Epithelial cell of proximal tubule (primary cell): ENCODE data around the gene KIAA1328. TPM values are rescaled to one million over a fixed set of nuclear protein-coding genes. Genes with fewer than 3 reads are reported as not detected.
"Not testable (repeated sequence)": the region's sequence is repeated elsewhere in the genome, so short reads cannot be mapped to it uniquely, and the experiment has no call there.

Source experiments
- DNase-seq: peaks from one replicate; pipeline ENCODE4 v3.0.0-alpha.2; 2011; ENCODE audit warnings: low read depth
- H3K4me3 ChIP-seq: 2 replicates; pipeline ENCODE4 v1.5.1; 2011; ENCODE audit warnings: low read depth, mild to moderate bottlenecking, low read length
- total RNA-seq: library from RNA; depleted of rRNA; stranded (reverse); fragments of >200 nt; gene quantifications from 2 replicates; pipeline ENCODE4 v1.2.3, GENCODE V29; 2015
- TF ChIP-seq, protein P1 (sequence below): conservative IDR thresholded peaks from 2 replicates; pipeline ENCODE4 v1.5.1; 2012; ENCODE audit warnings: low read depth, mild to moderate bottlenecking, low read length

KIAA1328 gene
- total RNA-seq, 1 donor from 2014 or later: 8.2 TPM

DNA sequence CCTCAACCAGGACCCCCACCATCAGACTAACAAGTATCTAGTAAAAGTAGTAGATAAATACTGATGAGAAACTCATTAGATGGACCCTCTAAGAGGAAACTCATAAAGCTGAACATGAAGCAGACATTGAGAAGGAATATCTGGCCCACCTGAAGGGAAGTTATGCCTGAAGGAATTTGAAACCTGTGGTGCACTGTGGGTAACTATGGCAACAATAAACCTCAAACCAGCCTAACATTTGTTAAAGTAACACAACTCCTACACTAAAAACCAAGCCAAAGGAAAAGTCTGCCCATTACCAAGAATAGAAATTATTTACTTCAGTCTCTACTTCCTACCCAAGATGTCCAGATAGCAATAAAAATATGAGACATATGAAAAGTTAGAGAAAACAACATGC, 43.4 kb downstream of the KIAA1328 start:
- TF ChIP-seq, protein P1, sequence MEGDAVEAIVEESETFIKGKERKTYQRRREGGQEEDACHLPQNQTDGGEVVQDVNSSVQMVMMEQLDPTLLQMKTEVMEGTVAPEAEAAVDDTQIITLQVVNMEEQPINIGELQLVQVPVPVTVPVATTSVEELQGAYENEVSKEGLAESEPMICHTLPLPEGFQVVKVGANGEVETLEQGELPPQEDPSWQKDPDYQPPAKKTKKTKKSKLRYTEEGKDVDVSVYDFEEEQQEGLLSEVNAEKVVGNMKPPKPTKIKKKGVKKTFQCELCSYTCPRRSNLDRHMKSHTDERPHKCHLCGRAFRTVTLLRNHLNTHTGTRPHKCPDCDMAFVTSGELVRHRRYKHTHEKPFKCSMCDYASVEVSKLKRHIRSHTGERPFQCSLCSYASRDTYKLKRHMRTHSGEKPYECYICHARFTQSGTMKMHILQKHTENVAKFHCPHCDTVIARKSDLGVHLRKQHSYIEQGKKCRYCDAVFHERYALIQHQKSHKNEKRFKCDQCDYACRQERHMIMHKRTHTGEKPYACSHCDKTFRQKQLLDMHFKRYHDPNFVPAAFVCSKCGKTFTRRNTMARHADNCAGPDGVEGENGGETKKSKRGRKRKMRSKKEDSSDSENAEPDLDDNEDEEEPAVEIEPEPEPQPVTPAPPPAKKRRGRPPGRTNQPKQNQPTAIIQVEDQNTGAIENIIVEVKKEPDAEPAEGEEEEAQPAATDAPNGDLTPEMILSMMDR: no peak
- no peak overlapping the region for H3K4me3 ChIP-seq
- DNase-seq: no peak

- not testable (repeated sequence) for DNase-seq, H3K4me3 ChIP-seq
Measured at GRCh38 chr18:36873826-36874225, 44.9 kb downstream of the KIAA1328 start.

GRCh38 chr18:36879796-36880195, 50.9 kb downstream of the KIAA1328 start:
- not testable (repeated sequence) for DNase-seq, H3K4me3 ChIP-seq

GRCh38 chr18:36885981-36886380, 57.1 kb downstream of the KIAA1328 start:
- no peak overlapping the region for H3K4me3 ChIP-seq
- no peak for DNase-seq
- TF ChIP-seq, protein P1: no peak

DNA sequence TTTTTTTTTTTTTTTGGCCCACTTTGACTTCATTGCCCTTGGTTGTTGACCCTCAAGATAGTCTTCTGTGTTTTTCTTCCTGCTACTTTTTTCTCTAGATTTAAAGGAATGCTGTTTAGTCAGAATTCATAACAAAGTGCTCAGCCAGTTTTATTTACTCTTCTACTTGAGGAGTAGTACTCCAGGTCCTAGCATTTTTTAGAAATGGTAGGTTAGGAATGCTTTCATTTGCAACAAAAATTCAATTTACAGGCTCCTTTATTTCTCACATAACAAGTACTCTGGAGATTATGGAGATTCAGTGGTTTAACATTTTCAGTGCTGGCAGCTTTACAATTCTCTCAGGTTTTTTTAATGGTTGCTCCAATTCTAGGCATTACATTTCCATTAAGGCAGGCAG, 58.2 kb downstream of the KIAA1328 start:
- no peak for DNase-seq
- no peak overlapping the region for H3K4me3 ChIP-seq
- TF ChIP-seq, protein P1: no peak

- DNase-seq: no peak
- no peak overlapping the region for H3K4me3 ChIP-seq
- TF ChIP-seq, protein P1: no peak
Measured at GRCh38 chr18:36887864-36888263, 58.9 kb downstream of the KIAA1328 start.

DNA sequence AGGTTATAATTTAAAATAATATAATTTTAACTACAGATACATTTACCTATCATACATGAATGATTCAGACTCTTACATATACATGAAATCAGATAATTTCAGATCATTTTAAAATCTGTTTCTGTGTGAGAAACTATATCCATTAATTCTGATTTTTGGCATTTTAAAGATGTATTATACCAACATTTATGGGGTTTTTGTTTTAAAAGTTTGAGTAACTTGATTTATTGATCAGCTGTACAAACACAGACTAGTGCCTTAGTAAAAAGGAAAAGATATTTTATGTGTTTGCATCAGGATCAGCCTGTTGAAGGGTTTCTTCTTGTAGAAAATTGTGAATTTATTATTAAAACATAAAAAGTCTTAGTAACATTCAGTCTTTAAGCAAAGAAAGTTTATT, 59.9 kb downstream of the KIAA1328 start:
- no peak for DNase-seq
- TF ChIP-seq, protein P1: no peak
- H3K4me3 ChIP-seq: no peak overlapping the region

DNA sequence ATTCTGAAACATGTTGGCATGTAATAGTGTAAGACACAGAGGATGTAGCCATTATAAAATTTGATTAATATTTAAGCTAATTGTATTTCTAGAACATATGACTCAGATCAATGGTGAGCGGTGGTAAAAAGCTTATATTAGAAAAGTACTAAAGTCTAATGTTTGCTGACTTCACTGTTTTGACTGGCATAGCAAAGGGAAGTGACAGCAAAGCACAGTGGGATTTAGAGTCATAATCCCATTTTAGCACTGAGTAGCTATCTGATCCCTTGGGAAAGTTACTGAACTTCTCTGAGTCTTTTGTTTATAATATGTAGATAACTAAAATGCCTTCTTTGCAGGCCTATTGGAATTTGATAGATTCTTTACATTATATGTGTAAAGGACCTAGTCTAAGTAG, 60.4 kb downstream of the KIAA1328 start:
- TF ChIP-seq, protein P1: no peak
- H3K4me3 ChIP-seq: no peak overlapping the region
- DNase-seq: no peak
